Neural crest cell (in vitro differentiated cells): ENCODE data around the gene NUP62. TPM values are rescaled to one million over a fixed set of nuclear protein-coding genes. Genes with fewer than 3 reads are reported as not detected.

Experiments
- DNase-seq: peaks from one replicate; pipeline ENCODE4 v3.0.0; 2021; ENCODE audit warnings: low read depth, mixed read lengths, low spot score
- H3K27ac Mint-ChIP-seq: one replicate; pipeline ENCODE4 v1.8.0; 2021; ENCODE audit warnings: mild to moderate bottlenecking, mixed read lengths; ENCODE audit not compliant: unreplicated experiment
- H3K27me3 Mint-ChIP-seq: 2 replicates; pipeline ENCODE4 v1.8.0; 2021; ENCODE audit warnings: low read depth, mild to moderate bottlenecking, mixed read lengths
- H3K36me3 Mint-ChIP-seq: 2 replicates; pipeline ENCODE4 v1.8.0; 2021; ENCODE audit warnings: low read depth, mild to moderate bottlenecking, mixed read lengths
- H3K4me1 Mint-ChIP-seq: 2 replicates; pipeline ENCODE4 v1.8.0; 2021; ENCODE audit warnings: mixed read lengths
- H3K4me3 Mint-ChIP-seq: one replicate; pipeline ENCODE4 v1.8.0; 2021; ENCODE audit warnings: mild to moderate bottlenecking, mixed read lengths
- H3K9me3 Mint-ChIP-seq: 2 replicates; pipeline ENCODE4 v1.8.0; 2021; ENCODE audit warnings: mixed read lengths
- total RNA-seq: library from RNA; stranded (reverse); gene quantifications from 2 replicates; pipeline ENCODE4 v1.2.1, GENCODE V29; 2021
- TF ChIP-seq, protein P1 (sequence below): fragments of 200-600 bp; sonication (generic); conservative IDR thresholded peaks from 2 replicates; pipeline ENCODE4 v1.5.0; 2021; ENCODE audit warnings: antibody characterized with exemption, mild to moderate bottlenecking

Gene NUP62
- total RNA-seq, 1 donor from 2014 or later, result 127 TPM

DNA sequence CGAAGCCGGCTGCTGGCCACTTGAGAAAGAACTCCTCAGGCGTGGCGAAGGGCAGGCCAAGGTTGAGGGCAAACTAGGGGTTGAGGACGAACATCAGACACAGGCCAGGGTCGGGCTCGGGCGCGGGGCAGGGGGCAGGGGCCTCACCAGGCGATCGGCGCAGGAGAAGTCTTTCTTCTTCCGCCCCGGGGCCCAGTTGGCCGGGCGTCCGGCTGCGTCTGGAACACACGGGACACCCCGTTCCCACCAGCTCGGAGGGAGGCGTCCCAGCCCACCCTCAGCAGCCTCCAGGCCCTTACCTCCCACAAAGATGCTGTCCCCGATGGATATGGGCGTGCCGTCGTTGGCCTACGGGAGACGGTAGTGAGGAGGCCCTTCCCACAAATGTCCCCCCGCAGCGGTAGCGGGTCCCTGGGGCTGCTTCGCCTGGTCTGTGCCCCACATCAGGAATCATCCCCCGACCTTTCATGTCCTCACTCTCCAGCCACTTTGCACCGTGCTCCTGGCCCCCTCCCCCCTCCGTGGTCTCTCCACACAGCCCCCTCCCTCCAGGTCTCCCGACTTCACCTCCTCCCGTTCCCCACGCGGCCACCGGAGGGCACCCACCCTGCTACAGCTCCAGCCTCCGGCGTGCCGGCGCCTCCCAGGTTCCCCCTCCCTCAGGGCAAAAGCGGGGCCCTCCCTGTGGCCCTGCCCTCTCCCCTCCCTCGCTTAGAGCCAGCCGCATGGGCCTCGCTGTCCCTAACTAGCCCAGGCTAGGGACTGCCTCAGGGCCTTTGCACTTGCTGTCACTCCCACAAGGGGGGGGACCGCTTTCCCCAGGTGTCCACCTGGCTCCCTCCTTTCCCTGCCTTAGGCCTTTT, 66.7 kb downstream of the NUP62 start:
- Mint-ChIP-seq H3K36me3 (peaks cover 18% of the 10 kb centered on the region), H3K4me1 (peaks cover 43% of the 10 kb centered on the region), H3K27me3 (peaks cover 34% of the 10 kb centered on the region), H3K4me3 (peak overlapping the region; percentile 78), H3K27ac (no peak overlapping the region), H3K9me3 (no peaks in the 10 kb centered on the region)
- no peak for DNase-seq
- TF ChIP-seq, protein P1, sequence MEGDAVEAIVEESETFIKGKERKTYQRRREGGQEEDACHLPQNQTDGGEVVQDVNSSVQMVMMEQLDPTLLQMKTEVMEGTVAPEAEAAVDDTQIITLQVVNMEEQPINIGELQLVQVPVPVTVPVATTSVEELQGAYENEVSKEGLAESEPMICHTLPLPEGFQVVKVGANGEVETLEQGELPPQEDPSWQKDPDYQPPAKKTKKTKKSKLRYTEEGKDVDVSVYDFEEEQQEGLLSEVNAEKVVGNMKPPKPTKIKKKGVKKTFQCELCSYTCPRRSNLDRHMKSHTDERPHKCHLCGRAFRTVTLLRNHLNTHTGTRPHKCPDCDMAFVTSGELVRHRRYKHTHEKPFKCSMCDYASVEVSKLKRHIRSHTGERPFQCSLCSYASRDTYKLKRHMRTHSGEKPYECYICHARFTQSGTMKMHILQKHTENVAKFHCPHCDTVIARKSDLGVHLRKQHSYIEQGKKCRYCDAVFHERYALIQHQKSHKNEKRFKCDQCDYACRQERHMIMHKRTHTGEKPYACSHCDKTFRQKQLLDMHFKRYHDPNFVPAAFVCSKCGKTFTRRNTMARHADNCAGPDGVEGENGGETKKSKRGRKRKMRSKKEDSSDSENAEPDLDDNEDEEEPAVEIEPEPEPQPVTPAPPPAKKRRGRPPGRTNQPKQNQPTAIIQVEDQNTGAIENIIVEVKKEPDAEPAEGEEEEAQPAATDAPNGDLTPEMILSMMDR, result peak; percentile 41

GRCh38 chr19:49861541-49862378, 67.5 kb downstream of the NUP62 start:
- H3K36me3 Mint-ChIP-seq, result peaks cover 18% of the 10 kb centered on the region
- no peak for DNase-seq
- peaks cover 35% of the 10 kb centered on the region for H3K4me1 Mint-ChIP-seq
- H3K27me3 Mint-ChIP-seq, result peaks cover 30% of the 10 kb centered on the region
- no peaks in the 10 kb centered on the region for H3K9me3 Mint-ChIP-seq
- H3K27ac Mint-ChIP-seq, result no peak overlapping the region
- peak overlapping the region; percentile 81 for H3K4me3 Mint-ChIP-seq
- TF ChIP-seq, protein P1, result no peak

- no peak for DNase-seq
- Mint-ChIP-seq H3K27ac (no peak overlapping the region), H3K9me3 (no peaks in the 10 kb centered on the region), H3K36me3 (peaks cover 18% of the 10 kb centered on the region), H3K4me3 (peak overlapping the region; percentile 81), H3K4me1 (peaks cover 28% of the 10 kb centered on the region), H3K27me3 (peaks cover 25% of the 10 kb centered on the region)
- TF ChIP-seq, protein P1, result no peak
Observed at GRCh38 chr19:49861107-49861506, 68.2 kb downstream of the NUP62 start.

GRCh38 chr19:49860336-49861102, 68.8 kb downstream of the NUP62 start:
- H3K27ac Mint-ChIP-seq, result peak overlapping the region; percentile 71
- peaks cover 18% of the 10 kb centered on the region for H3K36me3 Mint-ChIP-seq
- H3K4me3 Mint-ChIP-seq, result peak overlapping the region; percentile 81
- peaks cover 29% of the 10 kb centered on the region for H3K27me3 Mint-ChIP-seq
- TF ChIP-seq, protein P1, result no peak
- H3K4me1 Mint-ChIP-seq, result peaks cover 22% of the 10 kb centered on the region
- no peak for DNase-seq
- H3K9me3 Mint-ChIP-seq, result no peaks in the 10 kb centered on the region
